Neuron (in vitro differentiated cells): ENCODE results near the gene LAMC3.

Experiments
- H2AFZ ChIP-seq: one replicate; pipeline ENCODE4 v1.6.1; 2013; ENCODE audit warnings: low read depth, mild to moderate bottlenecking, inconsistent platforms, low read length, moderate library complexity
- H3K27me3 ChIP-seq: one replicate; pipeline ENCODE4 v1.6.1; 2013; ENCODE audit warnings: low read length; ENCODE audit not compliant: insufficient read depth
- H3K36me3 ChIP-seq: one replicate; pipeline ENCODE4 v1.6.1; 2013; ENCODE audit warnings: low read length; ENCODE audit not compliant: insufficient read depth
- H3K4me1 ChIP-seq: one replicate; pipeline ENCODE4 v1.6.1; 2013; ENCODE audit warnings: low read length; ENCODE audit not compliant: insufficient read depth
- H3K4me3 ChIP-seq: 2 replicates; pipeline ENCODE4 v1.5.1; 2013; ENCODE audit warnings: mild to moderate bottlenecking, low read length, moderate library complexity
- H3K9me3 ChIP-seq: one replicate; pipeline ENCODE4 v1.6.1; 2013; ENCODE audit warnings: low read length

LAMC3 gene

DNA sequence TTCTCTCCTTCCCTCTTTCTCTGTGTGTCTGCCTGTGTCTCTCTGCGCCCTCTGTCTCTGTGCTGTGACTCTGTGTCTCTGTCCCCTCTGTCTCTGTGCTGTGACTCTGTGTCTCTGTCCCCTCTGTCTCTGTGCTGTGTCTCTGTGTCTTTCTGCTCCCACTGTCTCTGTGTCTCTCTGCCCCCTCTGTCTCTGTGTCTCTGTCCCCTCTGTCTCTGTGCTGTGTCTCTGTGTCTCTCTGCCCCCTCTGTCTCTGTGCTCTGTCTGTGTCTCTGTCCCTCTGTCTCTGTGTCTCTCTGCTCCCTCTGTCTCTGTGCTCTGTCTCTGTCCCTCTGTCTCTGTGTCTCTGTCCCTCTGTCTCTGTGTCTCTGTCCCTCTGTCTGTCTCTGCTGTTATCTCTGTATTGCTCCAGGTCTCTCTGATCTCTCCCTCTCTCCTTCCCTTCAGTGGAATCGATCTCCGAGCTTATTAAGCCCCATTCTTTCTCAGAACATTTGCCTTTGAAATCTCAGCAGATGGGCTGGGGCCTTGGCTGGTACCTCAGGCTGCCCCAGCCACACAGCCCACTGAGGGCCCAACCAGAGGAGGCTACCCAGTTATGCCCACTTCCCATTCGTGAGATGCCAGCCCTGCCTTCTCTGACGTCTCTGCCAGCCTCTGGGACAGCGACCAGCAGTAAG, 36.6 kb upstream of the LAMC3 start:
- Histone ChIP-seq H2AFZ (no peak overlapping the region), H3K36me3 (no peaks in the 10 kb centered on the region), H3K4me3 (no peak overlapping the region), H3K4me1 (peaks cover 11% of the 10 kb centered on the region), H3K27me3 (peaks cover 7% of the 10 kb centered on the region), H3K9me3 (no peaks in the 10 kb centered on the region)

DNA sequence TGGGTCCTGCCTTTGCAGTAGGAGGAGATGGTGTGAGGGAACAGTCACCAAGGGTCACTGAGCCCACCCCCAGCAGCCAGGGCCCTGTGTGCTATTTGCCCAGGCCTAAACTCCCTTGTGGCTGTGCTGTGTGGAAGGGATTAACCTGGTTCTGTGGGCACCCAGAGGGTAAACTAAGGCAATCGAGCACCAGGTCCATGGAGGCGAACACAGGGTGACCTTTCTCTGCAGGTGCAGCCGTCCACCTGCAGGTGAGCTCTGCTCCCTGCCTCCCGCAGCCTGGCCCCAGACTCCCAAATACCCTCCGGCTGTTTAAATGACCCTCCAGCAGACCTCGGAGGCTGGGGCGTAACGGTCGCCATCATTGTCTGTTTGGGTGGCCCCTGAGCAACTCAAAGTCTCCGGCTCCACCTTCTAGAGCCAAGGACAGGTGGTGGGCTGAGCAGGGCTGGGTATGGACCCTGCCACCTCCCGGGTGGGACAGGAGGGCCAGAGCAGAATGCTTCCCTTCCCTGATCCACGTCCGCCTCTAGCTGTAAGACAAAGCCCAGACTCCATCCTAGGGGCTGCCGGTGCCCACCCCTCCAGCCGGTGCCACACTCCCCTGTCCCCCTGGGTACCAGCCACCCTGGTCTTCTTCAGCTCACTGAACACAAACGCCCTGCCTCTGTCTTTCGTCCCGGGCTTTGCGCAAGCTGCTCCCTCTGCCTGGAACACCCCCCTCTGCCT, 35.9 kb upstream of the LAMC3 start:
- Histone ChIP-seq H3K4me1 (peaks cover 11% of the 10 kb centered on the region), H3K36me3 (no peaks in the 10 kb centered on the region), H3K9me3 (no peaks in the 10 kb centered on the region), H3K4me3 (no peak overlapping the region), H2AFZ (no peak overlapping the region), H3K27me3 (peaks cover 7% of the 10 kb centered on the region)

DNA sequence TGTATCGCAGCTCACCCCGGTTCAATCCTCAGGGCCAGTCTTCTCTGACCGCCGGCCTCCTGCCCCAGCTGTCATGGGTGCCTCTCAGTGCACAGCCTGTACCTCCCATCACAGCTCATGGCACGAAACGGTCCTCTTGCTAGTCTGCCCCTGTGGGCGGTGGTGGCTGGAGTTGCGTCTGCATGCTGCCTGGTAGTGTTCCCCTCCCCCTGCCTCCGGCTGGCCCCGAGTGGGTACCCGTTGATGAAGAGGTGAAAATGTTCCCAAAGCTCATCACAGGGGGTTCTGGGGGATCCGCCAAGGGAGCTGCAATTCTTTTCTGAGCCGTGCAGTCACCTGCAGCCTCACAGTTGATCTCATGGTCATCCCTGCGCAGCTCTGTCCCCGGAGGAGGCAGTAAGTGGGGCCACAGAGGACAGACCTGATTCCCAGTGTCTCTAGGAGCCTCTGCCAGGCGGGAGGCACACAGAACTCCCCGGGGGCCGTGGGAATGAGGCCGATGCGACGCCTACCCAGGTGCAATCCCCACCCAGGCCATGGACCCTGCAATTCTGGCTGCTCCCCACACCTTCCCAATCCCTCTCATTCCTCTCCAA, 35.2 kb upstream of the LAMC3 start:
- Histone ChIP-seq H2AFZ (no peak overlapping the region), H3K4me3 (no peak overlapping the region), H3K36me3 (no peaks in the 10 kb centered on the region), H3K4me1 (peaks cover 11% of the 10 kb centered on the region), H3K9me3 (no peaks in the 10 kb centered on the region), H3K27me3 (peaks cover 7% of the 10 kb centered on the region)

DNA sequence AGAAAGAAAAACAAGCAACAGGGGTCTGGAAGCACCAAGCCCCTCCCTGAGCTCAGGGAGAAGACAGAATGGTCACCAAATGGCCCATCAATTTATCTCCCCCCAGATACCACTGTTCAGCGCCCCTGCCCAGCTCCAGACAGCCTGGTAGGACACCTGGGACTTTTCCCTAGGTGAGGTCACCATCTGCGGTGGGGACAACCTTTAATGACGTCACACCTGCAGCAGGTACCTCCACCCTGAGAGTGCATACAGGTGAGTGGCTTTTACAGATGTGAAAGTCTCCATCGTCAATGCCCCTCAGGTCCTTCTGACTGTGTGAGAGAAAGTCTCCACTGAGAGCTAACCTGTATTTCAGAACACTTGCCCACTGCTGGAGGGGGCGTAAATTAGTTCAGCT, 34.3 kb upstream of the LAMC3 start:
- Histone ChIP-seq H3K4me1 (peaks cover 11% of the 10 kb centered on the region), H2AFZ (no peak overlapping the region), H3K36me3 (no peaks in the 10 kb centered on the region), H3K9me3 (no peaks in the 10 kb centered on the region), H3K27me3 (peaks cover 7% of the 10 kb centered on the region), H3K4me3 (no peak overlapping the region)

DNA sequence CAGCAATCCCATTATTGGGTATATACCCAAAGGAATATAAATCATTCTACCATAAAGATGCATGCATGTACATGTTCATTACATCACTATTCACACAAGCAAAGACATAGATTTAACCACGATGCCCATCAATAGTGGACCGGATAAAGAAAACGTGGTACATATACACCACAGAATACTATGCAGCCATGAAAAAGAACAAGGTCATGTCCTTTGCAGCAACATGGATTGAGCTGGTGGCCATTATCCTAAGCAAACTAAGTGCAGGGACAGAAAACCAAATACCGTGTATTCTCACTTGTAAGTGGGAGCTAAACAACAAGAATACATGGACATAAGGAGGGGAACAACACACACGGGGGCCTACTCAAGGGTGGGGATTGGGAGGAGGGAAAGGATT, 33.8 kb upstream of the LAMC3 start:
- no peaks in the 10 kb centered on the region for H3K9me3 ChIP-seq
- H3K4me3 ChIP-seq: no peak overlapping the region
- peaks cover 11% of the 10 kb centered on the region for H3K4me1 ChIP-seq
- H3K27me3 ChIP-seq: peaks cover 7% of the 10 kb centered on the region
- H3K36me3 ChIP-seq: no peaks in the 10 kb centered on the region
- H2AFZ ChIP-seq: no peak overlapping the region

DNA sequence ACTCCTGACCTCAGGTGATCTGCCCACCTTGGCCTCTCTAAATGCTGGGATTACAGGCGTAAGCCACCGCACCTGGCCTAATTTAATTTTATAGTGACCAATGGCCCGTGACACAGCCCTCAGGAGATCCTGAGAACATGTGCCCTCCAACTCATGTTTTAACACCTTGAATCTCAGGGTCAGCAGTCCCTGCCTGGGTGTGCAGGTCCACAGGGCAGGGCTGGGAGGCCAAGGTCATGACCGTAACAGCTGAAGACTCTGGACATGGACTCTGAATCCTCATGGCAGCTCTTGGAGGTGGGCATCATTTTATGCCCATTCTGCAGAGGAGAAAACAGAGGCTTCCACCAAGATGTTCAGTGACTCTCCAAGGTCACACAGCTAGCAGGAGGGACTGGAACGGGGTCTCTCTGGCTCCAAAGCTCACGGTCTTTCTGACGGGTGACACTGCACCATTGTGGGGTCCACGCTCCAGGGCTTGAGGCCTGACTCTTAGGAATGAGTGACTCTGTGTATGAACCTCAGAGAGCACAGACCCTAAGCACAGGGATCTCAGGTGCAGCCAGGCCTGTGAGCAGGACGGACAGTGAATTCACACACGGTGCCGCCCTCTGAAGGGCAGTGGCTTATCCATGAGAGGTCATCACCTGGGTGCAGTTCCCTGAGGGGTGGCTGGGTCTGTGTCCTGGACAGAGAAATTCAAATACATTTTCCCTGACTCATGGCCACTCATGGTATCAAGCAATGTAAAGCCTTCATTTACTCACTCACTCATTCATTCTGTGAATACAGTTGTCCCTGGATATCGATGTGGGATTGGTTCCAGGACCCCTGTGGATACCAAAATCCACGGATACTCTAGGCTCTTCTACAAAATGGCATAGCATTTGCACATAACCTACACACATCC, 32.8 kb upstream of the LAMC3 start:
- H3K9me3 ChIP-seq: no peaks in the 10 kb centered on the region
- no peaks in the 10 kb centered on the region for H3K36me3 ChIP-seq

DNA sequence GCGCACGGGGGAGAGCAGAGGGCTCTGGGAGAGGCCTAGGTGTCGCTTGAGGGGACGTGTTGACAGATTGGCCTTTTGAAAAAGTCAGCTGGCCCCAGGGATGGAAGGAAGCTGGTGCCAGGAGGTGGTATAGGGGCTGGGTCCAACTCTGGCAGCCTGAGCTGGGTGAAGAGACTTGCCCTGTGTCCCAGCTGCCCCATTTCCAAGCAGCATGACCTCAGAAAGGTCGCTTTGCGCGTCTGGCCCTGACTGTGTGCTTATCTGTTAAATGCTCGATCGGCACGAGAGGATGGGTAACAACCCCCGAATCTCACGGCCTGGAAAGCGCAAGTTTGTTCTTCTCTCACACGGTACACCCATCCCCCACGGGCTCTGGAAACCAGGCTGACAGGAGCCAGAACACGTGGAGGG, 31.2 kb upstream of the LAMC3 start:
- no peaks in the 10 kb centered on the region for H3K9me3 ChIP-seq
- peaks cover 24% of the 10 kb centered on the region for H3K4me1 ChIP-seq
- H2AFZ ChIP-seq: no peak overlapping the region
- no peaks in the 10 kb centered on the region for H3K36me3 ChIP-seq
- H3K27me3 ChIP-seq: peaks cover 7% of the 10 kb centered on the region
- H3K4me3 ChIP-seq: no peak overlapping the region

More for the DNA sequence above, 32.8 kb upstream of the LAMC3 start:
- Histone ChIP-seq H3K4me3 (no peak overlapping the region), H3K27me3 (peaks cover 7% of the 10 kb centered on the region), H2AFZ (no peak overlapping the region), H3K4me1 (peaks cover 15% of the 10 kb centered on the region)

DNA sequence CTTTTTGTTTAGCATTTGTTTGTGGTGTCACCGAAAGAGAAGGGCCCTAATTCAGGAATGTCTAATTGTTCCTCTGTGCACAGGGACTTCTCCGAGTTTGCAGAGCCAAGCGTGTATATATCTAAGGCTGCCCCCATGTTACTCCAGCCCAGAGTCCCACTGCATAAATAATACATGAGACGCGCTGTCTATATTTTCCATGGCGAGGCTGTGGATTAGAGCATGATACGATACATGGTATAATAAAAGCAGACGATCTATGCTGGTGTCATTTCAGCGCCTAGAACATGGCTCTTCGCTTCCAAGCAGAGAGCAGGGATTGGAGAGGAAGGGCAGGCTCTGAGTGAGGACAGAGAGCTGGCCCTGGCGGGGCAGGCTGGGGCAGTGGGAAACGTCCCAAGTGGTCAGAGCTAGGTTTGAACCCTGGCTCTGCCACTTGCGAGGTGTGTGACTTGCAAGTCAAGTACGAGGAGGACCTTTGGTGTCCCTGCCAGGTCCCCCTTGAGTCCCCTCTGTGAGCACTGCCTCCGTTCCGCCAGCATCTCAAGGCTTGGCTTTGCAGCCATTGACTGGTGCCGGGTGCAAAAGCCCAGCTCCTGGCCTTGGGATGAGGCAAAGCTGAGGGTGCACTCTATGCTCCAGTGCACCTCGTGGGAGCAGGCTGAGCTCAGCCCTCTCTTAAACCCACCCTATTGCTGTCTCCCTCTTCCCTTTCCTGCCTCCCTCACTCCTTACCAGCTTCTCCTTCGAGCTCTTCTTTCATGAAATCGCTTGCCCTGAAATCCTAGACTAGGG, 29.2 kb upstream of the LAMC3 start:
- H3K27me3 ChIP-seq: no peaks in the 10 kb centered on the region

DNA sequence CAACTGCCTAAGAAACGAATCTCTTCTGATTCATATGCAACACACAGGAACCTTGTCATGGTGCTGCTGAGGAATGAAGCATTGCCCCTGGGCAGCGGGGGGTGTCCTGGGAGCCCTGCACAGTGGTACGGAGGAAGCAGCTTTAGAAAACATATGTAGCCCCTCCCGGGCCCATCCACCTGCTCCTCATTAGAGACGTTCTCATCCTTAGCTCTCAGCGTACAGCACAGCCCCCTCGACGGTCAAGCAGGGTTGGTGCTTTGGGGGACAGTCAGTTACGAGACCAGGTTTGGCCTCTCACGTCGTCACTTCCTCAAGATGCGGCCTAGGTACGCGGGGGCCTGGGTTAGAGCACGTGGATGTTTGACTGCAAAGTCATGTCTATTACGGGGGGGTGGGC, 28.4 kb upstream of the LAMC3 start:
- Histone ChIP-seq H3K36me3 (no peaks in the 10 kb centered on the region), H2AFZ (no peak overlapping the region), H3K4me1 (peaks cover 42% of the 10 kb centered on the region), H3K27me3 (no peaks in the 10 kb centered on the region), H3K9me3 (no peaks in the 10 kb centered on the region), H3K4me3 (no peak overlapping the region)

More for the DNA sequence above, 29.2 kb upstream of the LAMC3 start:
- no peak overlapping the region for H3K4me3 ChIP-seq
- H3K36me3 ChIP-seq: no peaks in the 10 kb centered on the region
- peaks cover 41% of the 10 kb centered on the region for H3K4me1 ChIP-seq
- H3K9me3 ChIP-seq: no peaks in the 10 kb centered on the region
- H2AFZ ChIP-seq: no peak overlapping the region

DNA sequence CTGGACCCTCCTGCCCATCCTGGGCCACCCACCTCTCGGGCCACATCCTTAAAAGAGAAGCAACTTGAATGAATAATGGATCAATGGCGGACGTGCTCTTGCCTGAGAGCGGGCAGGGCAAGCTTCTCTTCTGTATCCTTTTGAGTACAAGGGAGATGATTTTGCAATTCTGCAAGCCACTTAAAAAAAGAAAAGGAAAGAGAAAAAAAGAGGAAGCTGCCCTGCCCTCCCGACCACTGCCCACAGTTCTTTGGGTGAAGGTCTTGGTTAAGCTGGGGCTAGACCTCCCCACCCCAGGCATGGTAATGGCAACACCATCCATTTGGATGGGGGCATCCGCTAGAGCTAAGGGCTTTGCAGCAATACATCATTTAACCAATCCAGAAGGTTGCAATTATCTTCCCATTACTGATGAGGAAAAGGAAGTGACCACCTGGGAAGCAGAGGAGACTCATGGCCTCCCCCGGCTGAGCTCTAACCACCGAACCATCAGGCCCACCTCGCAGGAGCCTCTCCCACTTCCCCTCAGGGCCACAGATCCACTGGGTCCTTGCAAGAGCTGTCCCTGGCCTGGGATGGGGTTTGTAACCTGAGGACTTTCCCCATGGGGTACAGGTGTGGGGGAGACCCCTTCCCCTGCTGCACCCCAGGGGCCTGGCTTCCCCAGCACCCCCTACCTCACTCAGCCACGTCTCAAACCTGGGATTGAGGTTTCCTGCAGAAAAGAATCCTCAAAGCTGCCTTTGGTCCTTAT, 27.8 kb upstream of the LAMC3 start:
- H3K4me1 ChIP-seq: peaks cover 42% of the 10 kb centered on the region
- H3K4me3 ChIP-seq: no peak overlapping the region
- H3K9me3 ChIP-seq: no peaks in the 10 kb centered on the region
- H3K27me3 ChIP-seq: no peaks in the 10 kb centered on the region
- no peak overlapping the region for H2AFZ ChIP-seq
- no peaks in the 10 kb centered on the region for H3K36me3 ChIP-seq

DNA sequence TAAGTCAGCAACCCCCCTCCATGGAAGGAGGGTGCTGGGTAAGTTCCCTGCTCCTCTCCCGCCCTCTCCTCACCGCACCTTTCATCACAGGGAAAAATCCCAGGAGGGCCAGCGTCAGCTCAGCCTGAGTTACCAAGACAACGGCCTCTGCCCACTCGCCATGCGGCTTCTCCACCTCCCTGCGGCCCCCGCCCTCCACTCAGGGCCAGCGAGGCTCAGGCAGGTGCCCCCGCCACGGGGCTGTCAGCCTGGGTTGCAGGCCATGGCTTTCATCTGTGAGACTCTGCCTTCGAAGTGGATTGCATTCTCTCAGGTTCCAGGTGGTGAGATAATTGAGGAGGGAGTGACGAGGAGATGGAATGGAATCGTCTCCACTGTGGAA, 27.2 kb upstream of the LAMC3 start:
- no peaks in the 10 kb centered on the region for H3K9me3 ChIP-seq
- H3K4me1 ChIP-seq: peaks cover 42% of the 10 kb centered on the region
- no peak overlapping the region for H3K4me3 ChIP-seq
- no peak overlapping the region for H2AFZ ChIP-seq
- H3K36me3 ChIP-seq: no peaks in the 10 kb centered on the region
- no peaks in the 10 kb centered on the region for H3K27me3 ChIP-seq
